CD4-positive, alpha-beta T cell (primary cell): ENCODE measurements around the gene DUS1L. TPM values are rescaled to one million over a fixed set of nuclear protein-coding genes. Genes with fewer than 3 reads are reported as not detected.

Experiments used
- ATAC-seq: fragments of 200-7000 bp; cut with Tn5 transposase; one replicate; pipeline ENCODE4 v1.10.0; 2022; ENCODE audit warnings: mild to moderate bottlenecking; ENCODE audit not compliant: poor library complexity
- CTCF ChIA-PET: fragments of 350-600 bp; sonication (Branson Sonifier 250); formaldehyde crosslinking; loops from one replicate; lab custom pipeline; 2021; ENCODE audit warnings: antibody characterized with exemption, inconsistent platforms; lab: Charles Lee
- POLR2A ChIA-PET: fragments of 350-600 bp; sonication (Branson Sonifier 250); formaldehyde crosslinking; loops from one replicate; lab custom pipeline; 2021; ENCODE audit warnings: antibody characterized with exemption, inconsistent platforms; lab: Charles Lee
- DNase-seq, 14 experiments: peaks; one replicate each; pipeline ENCODE4 v3.0.0-alpha.2; 2013 to 2020; ENCODE audit warnings: mixed read lengths in 2 of 14
- H3K27ac ChIP-seq, 2 donors: one replicate each; pipeline versions ENCODE4 v1.5.1 to v1.7.0; 2013; ENCODE audit warnings: low read length in 2 of 2, low read depth in 1 of 2, mild to moderate bottlenecking in 1 of 2
- H3K27me3 ChIP-seq, 2 experiments: 1 replicate in 1 of 2; 2 replicates in 1 of 2; pipeline versions ENCODE4 v1.6.1 to v1.7.0; 2013; ENCODE audit warnings: low read length in 2 of 2, control low read depth in 1 of 2, mild to moderate bottlenecking in 1 of 2, moderate library complexity in 1 of 2; ENCODE audit not compliant: insufficient read depth in 2 of 2, control insufficient read depth in 1 of 2
- H3K36me3 ChIP-seq: one replicate; pipeline ENCODE4 v1.6.1; 2013; ENCODE audit warnings: low read length, control low read depth; ENCODE audit not compliant: insufficient read depth
- H3K4me1 ChIP-seq: one replicate; pipeline ENCODE4 v1.6.1; 2013; ENCODE audit warnings: low read length, control low read depth; ENCODE audit not compliant: insufficient read depth
- H3K4me3 ChIP-seq: one replicate; pipeline ENCODE4 v1.5.1; 2013; ENCODE audit warnings: mild to moderate bottlenecking, low read length, moderate library complexity
- H3K9me3 ChIP-seq, 2 experiments: 1 replicate in 1 of 2; 2 replicates in 1 of 2; pipeline versions ENCODE4 v1.6.1 to v1.7.0; 2013; ENCODE audit warnings: low read length in 2 of 2, mild to moderate bottlenecking in 2 of 2, control low read depth in 1 of 2, moderate library complexity in 1 of 2; ENCODE audit not compliant: control insufficient read depth in 1 of 2, insufficient read depth in 1 of 2
- H3K27ac Mint-ChIP-seq: one replicate; pipeline ENCODE4 v1.8.0; 2020; ENCODE audit warnings: mixed read lengths
- H3K27me3 Mint-ChIP-seq: one replicate; pipeline ENCODE4 v1.8.0; 2021; ENCODE audit warnings: mixed read lengths
- H3K36me3 Mint-ChIP-seq: one replicate; pipeline ENCODE4 v1.8.0; 2021; ENCODE audit warnings: low read depth, mixed read lengths
- H3K4me1 Mint-ChIP-seq: one replicate; pipeline ENCODE4 v1.8.0; 2021; ENCODE audit warnings: low read depth, mixed read lengths
- H3K4me3 Mint-ChIP-seq: one replicate; pipeline ENCODE4 v1.8.0; 2020; ENCODE audit warnings: mild to moderate bottlenecking, mixed read lengths
- H3K9me3 Mint-ChIP-seq: one replicate; pipeline ENCODE4 v1.8.0; 2020; ENCODE audit warnings: mixed read lengths
- CTCF ChIP-seq: fragments of 200-600 bp; IDR thresholded peaks from one replicate; pipeline ENCODE4 v1.8.0; 2022; ENCODE audit warnings: antibody characterized with exemption, mild to moderate bottlenecking
- intact Hi-C, 2 experiments: fragments of 100-400 bp; cut with DNase I in 1 of 2; cut with micrococcal nuclease in 1 of 2; formaldehyde crosslinking; loops; one replicate each; pipeline versions ENCODE4 v1.15.1 to v1.9.0; 2023 to 2025; cut with DNase I, micrococcal nuclease
- total RNA-seq, 174 experiments: library from RNA in 2 of 174; stranded (reverse) in 2 of 174; gene quantifications; one replicate each; pipeline ENCODE4 v1.2.3 and lab custom pipeline; 2021 to 2026

Gene DUS1L
- total RNA-seq, 2 experiments from 2014 or later, result 160 to 163 TPM

- intact Hi-C loops, result no loop called here
Measured at GRCh38 chr17:82010575-82011525, 54.8 kb downstream of the DUS1L start.

GRCh38 chr17:82009413-82009812 lies 56.2 kb downstream of the DUS1L start:
- ChIA-PET POLR2A (no interaction called here), CTCF (interaction anchor here (0.8 to 1.2 kb wide), 2 partner anchors 10 to 50 kb away, joined by 3 read pairs; no protein-coding TSS in a partner anchor)
- ATAC-seq (no peak), DNase-seq (no peak)
- Histone ChIP-seq H3K4me1 (no peaks in the 10 kb centered on the region), H3K36me3 (no peaks in the 10 kb centered on the region), H3K27ac (no peak overlapping the region), H3K27me3 (no peaks in the 10 kb centered on the region), H3K9me3 (no peaks in the 10 kb centered on the region), H3K4me3 (no peak overlapping the region)
- intact Hi-C loops, result no loop called here
- Mint-ChIP-seq H3K36me3 (no peaks in the 10 kb centered on the region), H3K9me3 (no peaks in the 10 kb centered on the region), H3K27me3 (no peaks in the 10 kb centered on the region), H3K4me3 (no peak overlapping the region), H3K4me1 (no peaks in the 10 kb centered on the region), H3K27ac (no peak overlapping the region)
- TF ChIP-seq CTCF, result no peak

More at GRCh38 chr17:82010575-82011525, 54.8 kb downstream of the DUS1L start:
- Mint-ChIP-seq H3K4me3 (no peak overlapping the region), H3K27me3 (no peaks in the 10 kb centered on the region), H3K36me3 (no peaks in the 10 kb centered on the region), H3K4me1 (no peaks in the 10 kb centered on the region), H3K9me3 (no peaks in the 10 kb centered on the region), H3K27ac (no peak overlapping the region)
- no peak for DNase-seq
- no peaks in the 10 kb centered on the region for H3K27me3 ChIP-seq
- no peak overlapping the region for H3K27ac ChIP-seq
- no peaks in the 10 kb centered on the region for H3K36me3 ChIP-seq
- ChIA-PET CTCF (interaction anchor here (1.2 kb wide), 1 partner anchor 51 kb away, joined by 3 read pairs; no protein-coding TSS in a partner anchor), POLR2A (no interaction called here)
- TF ChIP-seq CTCF, result no peak
- H3K4me3 ChIP-seq, result no peak overlapping the region
- no peak for ATAC-seq
- no peaks in the 10 kb centered on the region for H3K9me3 ChIP-seq
- no peaks in the 10 kb centered on the region for H3K4me1 ChIP-seq

GRCh38 chr17:82008941-82009405 lies 56.6 kb downstream of the DUS1L start:
- CTCF ChIA-PET, result no interaction called here
- TF ChIP-seq CTCF, result no peak

More at GRCh38 chr17:82008941-82009405, 56.6 kb downstream of the DUS1L start:
- H3K4me1 Mint-ChIP-seq, result no peaks in the 10 kb centered on the region
- no peaks in the 10 kb centered on the region for H3K36me3 Mint-ChIP-seq
- H3K9me3 ChIP-seq, result no peaks in the 10 kb centered on the region
- intact Hi-C loops, result no loop called here
- no peak for DNase-seq
- POLR2A ChIA-PET, result no interaction called here
- no peaks in the 10 kb centered on the region for H3K4me1 ChIP-seq
- ATAC-seq, result no peak
- no peaks in the 10 kb centered on the region for H3K9me3 Mint-ChIP-seq
- H3K27me3 Mint-ChIP-seq, result no peaks in the 10 kb centered on the region
- no peaks in the 10 kb centered on the region for H3K27me3 ChIP-seq
- no peak overlapping the region for H3K4me3 Mint-ChIP-seq
- H3K4me3 ChIP-seq, result no peak overlapping the region
- H3K27ac ChIP-seq, result no peak overlapping the region
- no peaks in the 10 kb centered on the region for H3K36me3 ChIP-seq
- no peak overlapping the region for H3K27ac Mint-ChIP-seq
